GM21576 (cell line): ENCODE measurements around the gene FHL2.

ENCODE experiments used
- ATAC-seq: cut with Tn5 transposase; IDR thresholded peaks from one replicate; pipeline ENCODE4 v1.9.1; 2021; ENCODE audit warnings: mild to moderate bottlenecking, moderate library complexity; ENCODE audit not compliant: unreplicated experiment

Gene FHL2

GRCh38 chr2:105320651-105321215 is 78.1 kb downstream of the FHL2 start:
- ATAC-seq: no peak

DNA sequence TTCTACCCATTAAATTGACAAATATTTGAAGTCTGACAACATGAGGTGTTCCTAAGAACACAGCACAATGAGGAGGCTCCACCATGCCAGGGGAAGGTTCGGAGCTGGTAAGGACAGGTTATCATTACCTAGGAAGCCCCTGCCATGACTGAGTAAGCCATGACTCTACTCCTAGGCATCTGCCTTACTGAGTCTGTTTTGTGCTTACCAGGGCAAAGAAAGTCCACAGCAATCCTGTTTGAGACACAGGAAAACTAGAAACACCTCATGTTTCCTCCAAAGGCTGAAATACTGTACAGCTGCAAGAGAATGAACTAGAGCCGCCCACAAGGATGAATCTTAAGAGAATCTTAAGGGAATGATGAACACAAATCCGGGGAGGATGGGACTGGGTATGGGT is 80.9 kb downstream of the FHL2 start:
- no peak for ATAC-seq

- peak; percentile 41 for ATAC-seq
Observed at GRCh38 chr2:105315314-105315713, 83.5 kb downstream of the FHL2 start.

DNA sequence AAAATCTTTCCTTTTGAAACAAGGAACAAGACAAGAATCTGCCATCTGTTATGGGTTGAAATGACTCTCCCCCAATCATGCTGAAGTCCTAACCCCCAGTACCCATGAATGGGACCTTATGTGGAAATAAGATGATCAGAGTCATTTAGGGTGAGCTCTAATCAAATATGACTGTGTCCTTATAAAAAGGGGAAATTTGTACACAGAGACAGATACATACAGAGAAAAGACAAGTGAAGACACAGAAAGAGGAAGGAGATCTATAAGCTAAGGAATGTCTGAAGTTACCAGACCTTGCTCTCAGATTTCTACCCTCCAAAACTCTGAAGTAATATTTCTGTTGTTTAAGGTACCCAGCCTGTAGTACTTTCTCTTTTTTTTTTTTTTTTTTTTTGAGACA is 85.0 kb downstream of the FHL2 start:
- peak; percentile 38 for ATAC-seq
